Trophoblast cell (in vitro differentiated cells and primary cell): ENCODE data around the gene FBXO11.

Source experiments
- DNase-seq, 2 donors: peaks; one replicate each; pipeline ENCODE4 v3.0.0-alpha.2; 2016
- H2AFZ ChIP-seq: 2 replicates; pipeline ENCODE4 v1.6.1; 2013; ENCODE audit warnings: low read length, moderate library complexity, mild to moderate bottlenecking; ENCODE audit not compliant: insufficient read depth, poor library complexity
- H2AK5ac ChIP-seq: 2 replicates; pipeline ENCODE4 v1.6.1; 2013; ENCODE audit warnings: mild to moderate bottlenecking, low read length
- H2BK120ac ChIP-seq: 2 replicates; pipeline ENCODE4 v1.6.1; 2013; ENCODE audit warnings: low read length, mild to moderate bottlenecking, moderate library complexity; ENCODE audit not compliant: insufficient read depth, poor library complexity
- H2BK12ac ChIP-seq: 2 replicates; pipeline ENCODE4 v1.6.1; 2013; ENCODE audit warnings: mild to moderate bottlenecking, low read length, moderate library complexity
- H2BK5ac ChIP-seq: 2 replicates; pipeline ENCODE4 v1.6.1; 2013; ENCODE audit warnings: low read length, low read depth, moderate library complexity, mild to moderate bottlenecking; ENCODE audit not compliant: poor library complexity
- H3K14ac ChIP-seq: 2 replicates; pipeline ENCODE4 v1.6.1; 2013; ENCODE audit warnings: mild to moderate bottlenecking, low read length
- H3K18ac ChIP-seq: 2 replicates; pipeline ENCODE4 v1.6.1; 2013; ENCODE audit warnings: mild to moderate bottlenecking, low read length
- H3K23ac ChIP-seq: 2 replicates; pipeline ENCODE4 v1.6.1; 2013; ENCODE audit warnings: low read length
- H3K27ac ChIP-seq: 2 replicates; pipeline ENCODE4 v1.5.1; 2013; ENCODE audit warnings: low read depth, mild to moderate bottlenecking, inconsistent platforms, low read length, moderate library complexity
- H3K27me3 ChIP-seq: 2 replicates; pipeline ENCODE4 v1.6.1; 2013; ENCODE audit warnings: inconsistent platforms, mild to moderate bottlenecking, low read length, moderate library complexity; ENCODE audit not compliant: insufficient read depth
- H3K36me3 ChIP-seq, 2 experiments: 1 replicate in 1 of 2; 2 replicates in 1 of 2; pipeline ENCODE4 v1.6.1; 2013; ENCODE audit warnings: low read length in 2 of 2, mild to moderate bottlenecking in 2 of 2, moderate library complexity in 1 of 2; ENCODE audit not compliant: insufficient read depth in 2 of 2, control insufficient read depth in 1 of 2
- H3K4ac ChIP-seq: 2 replicates; pipeline ENCODE4 v1.6.1; 2013; ENCODE audit warnings: low read depth, mild to moderate bottlenecking, low read length, moderate library complexity
- H3K4me1 ChIP-seq, 2 experiments: 1 replicate in 1 of 2; 2 replicates in 1 of 2; pipeline ENCODE4 v1.6.1; 2013; ENCODE audit warnings: low read length in 2 of 2, mild to moderate bottlenecking in 2 of 2, moderate library complexity in 1 of 2; ENCODE audit not compliant: insufficient read depth in 2 of 2, control insufficient read depth in 1 of 2
- H3K4me2 ChIP-seq: 2 replicates; pipeline ENCODE4 v1.6.1; 2013; ENCODE audit warnings: inconsistent platforms, mild to moderate bottlenecking, low read length, moderate library complexity
- H3K4me3 ChIP-seq: 2 replicates; pipeline ENCODE4 v1.5.1; 2013; ENCODE audit warnings: mild to moderate bottlenecking, low read depth, low read length, inconsistent platforms
- H3K79me1 ChIP-seq: one replicate; pipeline ENCODE4 v1.6.1; 2013; ENCODE audit warnings: low read length
- H3K79me2 ChIP-seq: 2 replicates; pipeline ENCODE4 v1.6.1; 2013; ENCODE audit warnings: low read length, mild to moderate bottlenecking; ENCODE audit not compliant: control insufficient read depth, insufficient read depth, poor library complexity
- H3K9ac ChIP-seq: 2 replicates; pipeline ENCODE4 v1.6.1; 2013; ENCODE audit warnings: mild to moderate bottlenecking, low read length
- H3K9me3 ChIP-seq: 2 replicates; pipeline ENCODE4 v1.6.1; 2013; ENCODE audit warnings: low read depth, mild to moderate bottlenecking, control low read depth, inconsistent platforms, low read length; ENCODE audit not compliant: insufficient read depth
- H4K12ac ChIP-seq: 2 replicates; pipeline ENCODE4 v1.6.1; 2013; ENCODE audit warnings: low read depth, mild to moderate bottlenecking, low read length, moderate library complexity
- H4K8ac ChIP-seq: 2 replicates; pipeline ENCODE4 v1.6.1; 2013; ENCODE audit warnings: low read depth, mild to moderate bottlenecking, low read length, moderate library complexity
- H4K91ac ChIP-seq: one replicate; pipeline ENCODE4 v1.6.1; 2013; ENCODE audit warnings: low read depth, mild to moderate bottlenecking, low read length, moderate library complexity
- WGBS: extraction: QIAGEN DNeasy Blood & Tissue Kit; methylation state at CpG from one replicate; pipeline ENCODE4 v1.1.7; 2013; ENCODE audit warnings: missing lambda C conversion rate; ENCODE audit not compliant: insufficient read length, insufficient coverage; ENCODE audit errors: extremely low coverage; 5-methylcytosine and 5-hydroxymethylcytosine counted together

Gene FBXO11

DNA sequence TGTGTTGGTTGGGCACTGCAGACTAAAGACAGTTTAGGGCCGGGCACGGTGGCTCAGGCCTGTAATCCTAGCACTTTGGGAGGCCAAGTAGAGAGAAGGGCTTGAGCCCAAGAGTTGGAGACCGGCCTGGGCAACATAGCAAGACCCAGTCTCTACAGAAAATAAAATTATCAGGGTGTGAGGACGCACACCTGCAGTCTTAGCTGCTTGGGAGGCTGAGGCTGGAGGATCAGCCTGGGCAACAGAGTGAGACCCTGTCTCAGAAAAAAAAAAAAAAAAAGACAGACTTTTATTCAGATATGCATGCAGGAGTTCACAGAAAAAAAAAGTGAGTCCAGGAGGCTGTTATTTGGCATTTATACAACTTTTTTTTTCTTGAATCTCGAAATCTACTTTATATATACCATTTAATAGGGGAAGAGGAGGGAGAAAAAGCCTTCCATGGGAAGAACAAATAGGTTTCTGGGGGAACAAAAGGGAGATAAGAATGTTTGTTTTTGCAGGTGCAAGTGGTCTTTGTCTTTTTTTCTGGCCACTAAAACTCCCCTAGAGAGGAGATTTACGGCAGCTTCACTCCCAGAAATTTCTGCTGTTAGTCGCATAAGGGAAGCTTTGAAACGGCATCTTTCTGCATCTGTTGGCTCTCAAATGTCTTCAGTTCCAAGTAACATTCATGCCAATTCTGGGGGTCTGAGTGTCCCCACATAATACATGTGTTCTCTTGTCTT lies 127.4 kb downstream of the FBXO11 start:
- Histone ChIP-seq H3K4me3 (no peak overlapping the region), H3K23ac (no peak overlapping the region), H3K4me1 (peaks cover 4% of the 10 kb centered on the region in 2 experiments), H3K36me3 (no peaks in the 10 kb centered on the region), H3K27me3 (no peaks in the 10 kb centered on the region), H3K4me2 (no peak overlapping the region), H3K9me3 (no peaks in the 10 kb centered on the region), H3K4ac (no peak overlapping the region), H3K18ac (no peak overlapping the region), H2BK12ac (no peak overlapping the region), H3K27ac (no peak overlapping the region), H2AFZ (no peak overlapping the region), H3K79me2 (peaks cover 7% of the 10 kb centered on the region), H4K12ac (no peak overlapping the region), H4K8ac (no peak overlapping the region), H3K79me1 (peaks cover 8% of the 10 kb centered on the region), H2BK5ac (no peak overlapping the region), H2AK5ac (no peak overlapping the region), H4K91ac (no peak overlapping the region), H3K9ac (no peak overlapping the region), H3K14ac (no peak overlapping the region), H2BK120ac (no peak overlapping the region)
- DNase-seq: no peak
- WGBS: no CpG with 5 or more reads among the region's 8 CpGs

DNA sequence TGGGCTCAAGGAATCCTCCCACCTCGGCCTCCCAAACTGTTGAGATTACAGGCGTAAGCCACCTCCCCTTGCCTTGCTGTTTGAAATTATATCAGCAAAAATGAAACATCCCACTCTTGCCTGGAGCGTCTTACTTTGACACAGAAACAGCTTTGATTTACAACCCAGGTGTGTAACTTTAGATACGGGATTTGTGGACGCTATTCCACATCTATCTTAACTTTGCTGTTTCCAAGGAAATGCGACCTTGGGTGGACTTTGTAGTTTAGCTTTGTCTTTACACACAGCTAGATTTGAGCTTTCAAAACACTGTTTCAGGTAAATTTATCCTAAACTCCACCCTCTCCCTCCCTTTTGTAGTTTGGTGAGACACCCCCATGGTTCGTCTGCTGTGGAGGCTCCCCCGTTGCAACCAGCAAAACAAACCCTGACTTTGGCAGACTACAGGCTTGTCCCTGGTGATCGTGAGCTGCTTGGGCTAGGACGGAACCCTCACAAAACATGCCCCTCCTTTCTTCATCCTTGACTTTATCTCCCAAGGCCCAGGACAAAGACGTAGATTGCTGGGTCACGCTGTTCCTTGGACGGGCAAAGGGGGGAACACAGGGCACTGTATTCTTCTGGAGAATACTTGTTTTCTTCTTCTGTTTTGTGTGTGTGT lies 128.9 kb downstream of the FBXO11 start:
- H3K4ac ChIP-seq: no peak overlapping the region
- no peaks in the 10 kb centered on the region for H3K36me3 ChIP-seq
- H3K14ac ChIP-seq: no peak overlapping the region
- H3K18ac ChIP-seq: no peak overlapping the region
- no peak overlapping the region for H3K9ac ChIP-seq
- no peaks in the 10 kb centered on the region for H3K27me3 ChIP-seq
- H3K4me3 ChIP-seq: no peak overlapping the region
- H3K9me3 ChIP-seq: peaks cover under 1% of the 10 kb centered on the region
- H3K79me2 ChIP-seq: no peaks in the 10 kb centered on the region
- H4K91ac ChIP-seq: no peak overlapping the region
- H2AK5ac ChIP-seq: no peak overlapping the region
- no peak overlapping the region for H2BK12ac ChIP-seq
- peaks cover 4% of the 10 kb centered on the region in 2 experiments for H3K4me1 ChIP-seq
- H3K4me2 ChIP-seq: no peak overlapping the region
- no peak for DNase-seq
- no peak overlapping the region for H4K12ac ChIP-seq
- H3K23ac ChIP-seq: no peak overlapping the region
- WGBS: no CpG with 5 or more reads among the region's 13 CpGs
- H2BK120ac ChIP-seq: no peak overlapping the region
- no peak overlapping the region for H4K8ac ChIP-seq
- no peak overlapping the region for H3K27ac ChIP-seq
- no peak overlapping the region for H2BK5ac ChIP-seq
- H2AFZ ChIP-seq: no peak overlapping the region
- H3K79me1 ChIP-seq: no peaks in the 10 kb centered on the region

- Histone ChIP-seq H3K4me2 (no peak overlapping the region), H2AFZ (no peak overlapping the region), H4K8ac (no peak overlapping the region), H3K27ac (no peak overlapping the region), H2BK5ac (no peak overlapping the region), H2BK120ac (no peak overlapping the region), H3K18ac (no peak overlapping the region), H3K79me1 (no peaks in the 10 kb centered on the region), H2AK5ac (no peak overlapping the region), H3K79me2 (no peaks in the 10 kb centered on the region), H3K36me3 (no peaks in the 10 kb centered on the region), H2BK12ac (no peak overlapping the region), H3K9ac (no peak overlapping the region), H3K4me3 (no peak overlapping the region), H3K14ac (no peak overlapping the region), H3K27me3 (no peaks in the 10 kb centered on the region), H3K4ac (no peak overlapping the region), H3K9me3 (peaks cover 2% of the 10 kb centered on the region), H4K91ac (no peak overlapping the region), H3K4me1 (peaks cover 4% of the 10 kb centered on the region in 2 experiments), H4K12ac (no peak overlapping the region), H3K23ac (no peak overlapping the region)
- DNase-seq: no peak
Measured at GRCh38 chr2:47774567-47774966, 131.7 kb downstream of the FBXO11 start.

- H4K91ac ChIP-seq: no peak overlapping the region
Measured at GRCh38 chr2:47772343-47772742, 134.0 kb downstream of the FBXO11 start.

More at GRCh38 chr2:47772343-47772742, 134.0 kb downstream of the FBXO11 start:
- H3K23ac ChIP-seq: no peak overlapping the region
- no peak overlapping the region for H3K4me2 ChIP-seq
- no peak overlapping the region for H2AFZ ChIP-seq
- no peaks in the 10 kb centered on the region for H3K36me3 ChIP-seq
- H3K4me3 ChIP-seq: no peak overlapping the region
- H3K27me3 ChIP-seq: no peaks in the 10 kb centered on the region
- no peak overlapping the region for H3K9ac ChIP-seq
- H2AK5ac ChIP-seq: no peak overlapping the region
- H3K27ac ChIP-seq: no peak overlapping the region
- H3K79me1 ChIP-seq: peaks cover 2% of the 10 kb centered on the region
- H4K8ac ChIP-seq: no peak overlapping the region
- DNase-seq: no peak
- no peak overlapping the region for H2BK5ac ChIP-seq
- peaks cover 4% of the 10 kb centered on the region in 2 experiments for H3K4me1 ChIP-seq
- H3K18ac ChIP-seq: no peak overlapping the region
- no CpG with 5 or more reads among the region's 2 CpGs for WGBS
- no peak overlapping the region for H4K12ac ChIP-seq
- H3K79me2 ChIP-seq: no peaks in the 10 kb centered on the region
- H3K9me3 ChIP-seq: peaks cover 2% of the 10 kb centered on the region
- no peak overlapping the region for H2BK12ac ChIP-seq
- H2BK120ac ChIP-seq: no peak overlapping the region
- H3K4ac ChIP-seq: no peak overlapping the region
- H3K14ac ChIP-seq: no peak overlapping the region
